Sigmoid colon (tissue), 3 donors: ENCODE measurements around the gene PLD2.

Experiments used
- CTCF ChIP-seq, 4 experiments: fragments of 450-650 bp in 3 of 4; fragments of 200-600 bp in 1 of 4; IDR thresholded peaks; one replicate each; pipeline ENCODE4 v1.5.1; 2016 to 2019; ENCODE audit warnings: antibody characterized with exemption in 4 of 4, mild to moderate bottlenecking in 3 of 4, moderate library complexity in 2 of 4
- POLR2A ChIP-seq, 2 donors: fragments of 450-650 bp; IDR thresholded peaks; one replicate each; pipeline ENCODE4 v1.6.1; 2016; ENCODE audit warnings: antibody characterized with exemption in 2 of 2, mild to moderate bottlenecking in 2 of 2, moderate library complexity in 2 of 2

GRCh38 chr17:4856271-4856936 lies 49.5 kb downstream of the PLD2 start:
- no peak for TF ChIP-seq POLR2A (IDR thresholded peaks at IDR 0.05)
- TF ChIP-seq CTCF (IDR thresholded peaks at IDR 0.05), result no peak
